Ishikawa (cell line): ENCODE measurements around the gene RAG2.

Source experiments
- CEBPB ChIP-seq: IDR thresholded peaks from 2 replicates; pipeline ENCODE4 v1.6.1; 2012
- CREB1 ChIP-seq: IDR thresholded peaks from 2 replicates; pipeline ENCODE4 v1.6.1; 2012; ENCODE audit warnings: low read depth
- EGR1 ChIP-seq: IDR thresholded peaks from 2 replicates; pipeline ENCODE4 v1.6.1; 2012
- EP300 ChIP-seq: IDR thresholded peaks from 2 replicates; pipeline ENCODE4 v1.6.1; 2012; ENCODE audit warnings: borderline replicate concordance
- NFIC ChIP-seq: IDR thresholded peaks from 2 replicates; pipeline ENCODE4 v1.6.1; 2012
- RAD21 ChIP-seq: IDR thresholded peaks from 2 replicates; pipeline ENCODE4 v1.6.1; 2012; ENCODE audit warnings: low read depth
- REST ChIP-seq: IDR thresholded peaks from 2 replicates; pipeline ENCODE4 v1.6.1; 2012; ENCODE audit warnings: low read depth, mild to moderate bottlenecking
- TAF1 ChIP-seq: IDR thresholded peaks from 2 replicates; pipeline ENCODE4 v1.6.1; 2012; ENCODE audit warnings: low read depth, mild to moderate bottlenecking
- TEAD4 ChIP-seq: IDR thresholded peaks from 2 replicates; pipeline ENCODE4 v1.6.1; 2012
- USF1 ChIP-seq: IDR thresholded peaks from 2 replicates; pipeline ENCODE4 v1.6.1; 2012
- YY1 ChIP-seq: IDR thresholded peaks from 2 replicates; pipeline ENCODE4 v1.6.1; 2012; ENCODE audit warnings: low read depth

GRCh38 chr11:36583667-36584066 lies 14.4 kb downstream of the RAG2 start:
- TF ChIP-seq EP300, result no peak
- TF ChIP-seq USF1, result no peak
- TF ChIP-seq REST, result no peak
- no peak for TF ChIP-seq RAD21
- no peak for TF ChIP-seq YY1
- no peak for TF ChIP-seq EGR1
- TF ChIP-seq NFIC, result no peak
- no peak for TF ChIP-seq CEBPB
- no peak for TF ChIP-seq CREB1
- TF ChIP-seq TAF1, result no peak
- no peak for TF ChIP-seq TEAD4
